Adrenal gland (tissue), 12 donors: ENCODE measurements around the gene SBF1. TPM values are rescaled to one million over a fixed set of nuclear protein-coding genes. Genes with fewer than 3 reads are reported as not detected.

ENCODE experiments used
- DNase-seq, 7 donors: peaks; one replicate each; pipeline ENCODE4 v3.0.0-alpha.2; 2019 to 2020
- H3K27ac ChIP-seq, 5 donors: fragments of 200-600 bp; sonication (generic) in 4 of 5; 1 replicate in 3 of 5; 2 replicates in 2 of 5; pipeline versions ENCODE4 v1.5.1 to v1.8.0; 2016 to 2020; ENCODE audit warnings: mild to moderate bottlenecking in 1 of 5
- H3K27me3 ChIP-seq: fragments of 200-600 bp; 2 replicates; pipeline ENCODE4 v1.8.0; 2021
- H3K36me3 ChIP-seq, 2 donors: fragments of 200-600 bp; replicated peaks in 1 of 2; 1 replicate in 1 of 2; 2 replicates in 1 of 2; pipeline versions ENCODE4 v1.5.1 to v1.8.0; 2018 to 2022
- H3K4me1 ChIP-seq, 2 donors: fragments of 200-600 bp; replicated peaks in 1 of 2; 1 replicate in 1 of 2; 2 replicates in 1 of 2; pipeline versions ENCODE4 v1.5.1 to v1.8.0; 2018 to 2021
- H3K4me3 ChIP-seq, 4 donors: fragments of 200-600 bp; sonication (generic) in 3 of 4; one replicate each; pipeline ENCODE4 v1.5.1; 2016 to 2018
- H3K9me3 ChIP-seq, 3 donors: fragments of 200-600 bp; sonication (generic) in 1 of 3; replicated peaks in 1 of 3; 1 replicate in 2 of 3; 2 replicates in 1 of 3; pipeline versions ENCODE4 v1.5.1 to v1.8.0; 2016 to 2021
- POLR2A ChIP-seq, 2 donors: fragments of 450-650 bp; IDR thresholded peaks; one replicate each; pipeline ENCODE4 v1.6.1; 2017; ENCODE audit warnings: antibody characterized with exemption in 2 of 2, mild to moderate bottlenecking in 2 of 2, moderate library complexity in 1 of 2
- WGBS, 4 donors: extraction: QIAGEN DNeasy Blood & Tissue Kit in 2 of 4; methylation state at CpG; one replicate each; pipeline versions ENCODE4 v1.1.5 to v1.1.7; 2013 to 2017; 5-methylcytosine and 5-hydroxymethylcytosine counted together
- intact Hi-C, 2 donors: fragments of 100-400 bp; cut with DNase I; formaldehyde crosslinking; loops; one replicate each; pipeline versions ENCODE4 v1.14.1 to v1.15.0; 2022 to 2023
- polyA plus RNA-seq, 3 donors: library from polyadenylated mRNA; stranded (reverse); fragments of 200-250 nt in 2 of 3; fragments of 350-450 nt in 1 of 3; fragmentation: Illumina TruSeq in 1 of 3; extraction: RNeasy Lipid Tissue Mini Kit (QIAGEN cat#74804) in 1 of 3; gene quantifications; one replicate each; pipeline ENCODE4 v1.2.3, GENCODE V29; 2013 to 2014
- total RNA-seq, 9 donors: library from RNA; depleted of rRNA in 4 of 9; stranded (reverse); fragments of >200 nt in 4 of 9; fragments of 120-200 nt in 1 of 9; fragmentation: NEBNext Ultra II Directional in 1 of 9; extraction: Animal tissue kit (Norgen Biotek cat#: 25700) in 1 of 9; gene quantifications; one replicate each; pipeline versions ENCODE4 v1.1.0 to v1.2.4, GENCODE V29; 2013 to 2023
- TF ChIP-seq, protein P1 (sequence below), 6 experiments: fragments of 450-650 bp in 4 of 6; fragments of 200-600 bp in 2 of 6; sonication (generic) in 1 of 6; IDR thresholded peaks; 1 replicate in 5 of 6; 2 replicates in 1 of 6; pipeline versions ENCODE4 v1.5.1 to v1.8.0; 2016 to 2021; ENCODE audit warnings: antibody characterized with exemption in 6 of 6, mild to moderate bottlenecking in 2 of 6, moderate library complexity in 1 of 6
- donor health status: healthy with polysubstance abuse.
- donor health status: Bipolar disorder and iron deficiency.
- donor health status: DM: yes; HTN: yes; CAD: no.
- donor health status: DM: no; HTN: no; CAD: no.
- donor health status: DM: no; HTN: no; CAD: no.
- donor health status: DM: yes; HTN: yes; CAD: no.

SBF1 gene
- total and polyA plus RNA-seq, 12 donors: 8.4 to 117 (median 72.9) TPM

- Histone ChIP-seq H3K9me3 (no peaks in the 10 kb centered on the region), H3K4me1 (peaks cover 30 to 55% of the 10 kb centered on the region in 2 donors), H3K36me3 (peaks cover 0 to 26% of the 10 kb centered on the region in 2 donors), H3K27ac (peak overlapping the region in 1 of 5 donors; percentile 78), H3K4me3 (no peak overlapping the region), H3K27me3 (no peaks in the 10 kb centered on the region)
- TF ChIP-seq POLR2A (IDR thresholded peaks at IDR 0.05): no peak
- TF ChIP-seq, protein P1, sequence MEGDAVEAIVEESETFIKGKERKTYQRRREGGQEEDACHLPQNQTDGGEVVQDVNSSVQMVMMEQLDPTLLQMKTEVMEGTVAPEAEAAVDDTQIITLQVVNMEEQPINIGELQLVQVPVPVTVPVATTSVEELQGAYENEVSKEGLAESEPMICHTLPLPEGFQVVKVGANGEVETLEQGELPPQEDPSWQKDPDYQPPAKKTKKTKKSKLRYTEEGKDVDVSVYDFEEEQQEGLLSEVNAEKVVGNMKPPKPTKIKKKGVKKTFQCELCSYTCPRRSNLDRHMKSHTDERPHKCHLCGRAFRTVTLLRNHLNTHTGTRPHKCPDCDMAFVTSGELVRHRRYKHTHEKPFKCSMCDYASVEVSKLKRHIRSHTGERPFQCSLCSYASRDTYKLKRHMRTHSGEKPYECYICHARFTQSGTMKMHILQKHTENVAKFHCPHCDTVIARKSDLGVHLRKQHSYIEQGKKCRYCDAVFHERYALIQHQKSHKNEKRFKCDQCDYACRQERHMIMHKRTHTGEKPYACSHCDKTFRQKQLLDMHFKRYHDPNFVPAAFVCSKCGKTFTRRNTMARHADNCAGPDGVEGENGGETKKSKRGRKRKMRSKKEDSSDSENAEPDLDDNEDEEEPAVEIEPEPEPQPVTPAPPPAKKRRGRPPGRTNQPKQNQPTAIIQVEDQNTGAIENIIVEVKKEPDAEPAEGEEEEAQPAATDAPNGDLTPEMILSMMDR (IDR thresholded peaks at IDR 0.05): no peak
- WGBS, 4 donors: 72 to 82% (median 80%) methylated on average over 2 to 6 of the region's 6 CpGs
- intact Hi-C loops: no loop called here
- DNase-seq: no peak
Measured at GRCh38 chr22:50470491-50470890, 4.3 kb downstream of the SBF1 start.

DNA sequence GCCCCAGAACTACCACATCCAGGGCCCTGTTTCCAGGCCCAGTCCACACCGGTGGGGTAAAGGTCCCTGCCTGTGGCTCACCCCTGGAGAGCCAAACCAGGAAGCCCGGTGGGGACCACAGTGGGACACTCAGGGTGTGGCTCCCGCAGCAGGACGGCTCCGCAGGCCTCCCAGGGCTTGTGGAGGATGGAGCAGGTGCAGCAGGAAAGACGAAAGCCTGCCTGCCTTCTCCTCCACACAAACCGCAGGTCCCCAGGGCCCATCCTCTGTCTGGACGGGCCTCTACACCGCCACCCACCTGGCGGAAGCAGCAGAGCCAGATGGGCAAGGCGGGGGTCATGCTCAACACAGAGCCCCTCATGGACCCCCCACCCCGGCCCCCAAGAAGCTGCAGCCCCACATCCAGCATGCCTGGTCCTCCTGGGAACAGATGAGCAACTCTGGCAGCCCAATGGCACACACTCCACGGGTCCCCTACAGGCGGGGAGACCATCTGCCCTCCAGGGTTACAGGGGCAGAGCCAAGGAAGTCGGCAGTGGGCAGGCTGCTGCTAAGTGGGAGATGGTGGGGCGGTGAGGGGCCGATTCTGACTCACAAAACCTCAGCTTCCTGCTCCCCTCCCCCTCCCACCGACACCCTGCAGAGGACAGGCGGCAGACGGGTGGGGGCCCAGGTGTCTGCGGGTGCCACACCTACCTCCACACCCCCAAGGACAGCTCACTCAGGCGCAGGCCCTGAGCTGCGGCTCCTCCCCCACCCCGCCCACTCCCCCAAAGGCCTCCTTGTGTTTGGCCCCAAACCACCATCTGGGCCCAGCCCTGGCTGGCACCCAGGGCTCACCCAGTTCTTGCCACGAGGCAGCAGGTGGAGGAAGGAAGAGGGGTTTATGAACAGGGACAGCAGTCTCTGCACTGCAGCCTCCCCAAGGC, 5.2 kb downstream of the SBF1 start:
- peaks cover 30 to 50% of the 10 kb centered on the region in 2 donors for H3K4me1 ChIP-seq
- intact Hi-C loops: no loop called here
- peak overlapping the region in 1 of 5 donors; percentile 78 for H3K27ac ChIP-seq

GRCh38 chr22:50468626-50469025, 6.2 kb downstream of the SBF1 start:
- no peak overlapping the region for H3K27ac ChIP-seq
- H3K9me3 ChIP-seq: no peaks in the 10 kb centered on the region
- DNase-seq: no peak
- no peaks in the 10 kb centered on the region for H3K27me3 ChIP-seq
- 79 to 90% (median 85%) methylated on average over 2 to 8 of the region's 8 CpGs for WGBS, 4 donors
- no peak overlapping the region for H3K4me3 ChIP-seq
- TF ChIP-seq, protein P1 (IDR thresholded peaks at IDR 0.05): no peak
- TF ChIP-seq POLR2A (IDR thresholded peaks at IDR 0.05): no peak
- H3K4me1 ChIP-seq: peaks cover 26 to 46% of the 10 kb centered on the region in 2 donors
- intact Hi-C loops: no loop called here
- H3K36me3 ChIP-seq: peaks cover 0 to 44% of the 10 kb centered on the region in 2 donors

More for the DNA sequence above, 5.2 kb downstream of the SBF1 start:
- 46 to 71% (median 54%) methylated on average over 5 to 25 of the region's 25 CpGs for WGBS, 4 donors
- H3K27me3 ChIP-seq: no peaks in the 10 kb centered on the region
- peaks cover 0 to 34% of the 10 kb centered on the region in 2 donors for H3K36me3 ChIP-seq
- TF ChIP-seq, protein P1 (IDR thresholded peaks at IDR 0.05): no peak
- no peak for TF ChIP-seq POLR2A (IDR thresholded peaks at IDR 0.05)
- peak in 6 of 7 donors; percentile 38 to 79 (median 57) for DNase-seq
- H3K4me3 ChIP-seq: no peak overlapping the region
- H3K9me3 ChIP-seq: no peaks in the 10 kb centered on the region

DNA sequence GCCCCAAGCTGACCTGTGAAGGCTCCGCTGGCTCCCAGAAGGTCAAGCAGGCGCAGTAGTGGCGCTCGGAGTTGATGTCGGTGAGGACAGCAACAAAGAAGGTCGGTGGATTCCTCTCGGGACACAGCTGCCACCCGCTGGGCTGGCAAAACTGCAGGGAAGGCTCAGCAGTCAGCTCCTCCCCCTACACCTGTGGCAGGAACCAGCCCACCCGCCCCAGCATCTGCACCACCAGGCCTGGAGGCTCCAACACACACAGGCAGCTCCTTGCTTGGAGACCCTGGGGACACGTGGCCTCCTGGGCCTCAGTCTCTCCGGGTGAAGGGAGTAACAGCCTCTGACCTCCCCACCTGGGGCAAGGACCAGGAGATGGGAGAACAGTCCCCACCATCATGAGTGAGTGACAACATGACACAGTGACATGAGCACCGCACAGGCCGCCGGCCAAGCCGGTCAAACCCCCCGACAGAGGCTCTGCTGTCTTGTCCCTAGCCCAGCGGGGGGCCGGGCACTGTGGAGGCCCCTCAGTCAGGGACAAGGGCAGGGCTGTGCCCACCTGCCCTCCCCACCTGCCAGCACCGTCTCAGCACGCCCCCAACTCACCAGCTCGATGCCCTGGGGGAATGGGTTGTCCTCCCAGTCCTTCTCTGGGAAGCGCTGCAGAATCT, 6.9 kb downstream of the SBF1 start:
- no peak for DNase-seq
- 82 to 89% (median 86%) methylated on average over 9 to 22 of the region's 22 CpGs for WGBS, 4 donors
- no peaks in the 10 kb centered on the region for H3K27me3 ChIP-seq
- TF ChIP-seq POLR2A (IDR thresholded peaks at IDR 0.05): no peak
- peaks cover 0 to 52% of the 10 kb centered on the region in 2 donors for H3K36me3 ChIP-seq
- intact Hi-C loops: no loop called here
- H3K9me3 ChIP-seq: no peaks in the 10 kb centered on the region
- no peak overlapping the region for H3K4me3 ChIP-seq
- H3K27ac ChIP-seq: no peak overlapping the region
- peaks cover 20 to 39% of the 10 kb centered on the region in 2 donors for H3K4me1 ChIP-seq
